Lung (tissue), 12 donors: ENCODE data around the gene FAM209B. TPM values are rescaled to one million over a fixed set of nuclear protein-coding genes. Genes with fewer than 3 reads are reported as not detected.

Source experiments
- ATAC-seq: fragments of 200-7000 bp; cut with Tn5 transposase; one replicate; pipeline ENCODE4 v1.9.1; 2020; ENCODE audit warnings: moderate number of reproducible peaks; ENCODE audit not compliant: insufficient read depth, low FRiP score
- DNase-seq, 3 donors: peaks; one replicate each; pipeline ENCODE4 v3.0.0-alpha.2; 2013 to 2017
- H3K27ac ChIP-seq, 2 donors: one replicate each; pipeline ENCODE4 v1.5.1; 2013; ENCODE audit warnings: mild to moderate bottlenecking in 2 of 2, moderate library complexity in 2 of 2, control low read depth in 1 of 2, inconsistent platforms in 1 of 2, low read depth in 1 of 2, low read length in 1 of 2
- H3K27me3 ChIP-seq, 3 donors: one replicate each; pipeline ENCODE4 v1.5.1; 2013; ENCODE audit warnings: low read length in 2 of 3; ENCODE audit not compliant: control insufficient read depth in 3 of 3, insufficient read depth in 3 of 3
- H3K36me3 ChIP-seq, 4 donors: one replicate each; pipeline ENCODE4 v1.5.1; 2013; ENCODE audit warnings: low read length in 4 of 4, mild to moderate bottlenecking in 1 of 4, moderate library complexity in 1 of 4; ENCODE audit not compliant: control insufficient read depth in 4 of 4, insufficient read depth in 4 of 4
- H3K4me1 ChIP-seq, 5 donors: one replicate each; pipeline ENCODE4 v1.5.1; 2013; ENCODE audit warnings: low read length in 5 of 5, mild to moderate bottlenecking in 2 of 5, moderate library complexity in 1 of 5; ENCODE audit not compliant: control insufficient read depth in 5 of 5, insufficient read depth in 5 of 5
- H3K4me3 ChIP-seq: one replicate; pipeline ENCODE4 v1.5.1; 2013; ENCODE audit warnings: mild to moderate bottlenecking, control low read depth, moderate library complexity
- H3K9ac ChIP-seq, 2 donors: one replicate each; pipeline ENCODE4 v1.5.1; 2013; ENCODE audit warnings: low read length in 2 of 2, control low read depth in 1 of 2; ENCODE audit not compliant: insufficient read depth in 1 of 2
- H3K9me3 ChIP-seq, 4 donors: one replicate each; pipeline ENCODE4 v1.5.1; 2013; ENCODE audit warnings: low read length in 3 of 4, mild to moderate bottlenecking in 1 of 4, moderate library complexity in 1 of 4; ENCODE audit not compliant: control insufficient read depth in 4 of 4, insufficient read depth in 3 of 4
- WGBS, 2 donors: extraction: QIAGEN DNeasy Blood & Tissue Kit; methylation state at CpG; one replicate each; pipeline ENCODE4 v1.1.7; 2013; 5-methylcytosine and 5-hydroxymethylcytosine counted together
- polyA plus RNA-seq, 2 donors: library from polyadenylated mRNA; stranded (reverse); fragments of 200-250 nt; gene quantifications; one replicate each; pipeline ENCODE4 v1.2.1, GENCODE V29; 2013
- total RNA-seq, 2 donors: library from RNA; depleted of rRNA in 1 of 2; stranded (reverse); fragments of >200 nt in 1 of 2; gene quantifications; one replicate each; pipeline ENCODE4 v1.2.1, GENCODE V29; 2014 to 2021
- TF ChIP-seq, protein P1 (sequence below): IDR thresholded peaks from 2 replicates; pipeline ENCODE4 v1.5.1; 2012; ENCODE audit warnings: mild to moderate bottlenecking; ENCODE audit errors: control extremely low read depth, extremely low read depth
- donor health status: control.
- donor health status: control.
- donor health status: Bipolar disorder and iron deficiency.
- donor health status: healthy.
- donor health status: DM: yes; HTN: yes; CAD: no.

Gene FAM209B
- total and polyA plus RNA-seq, 4 donors: 0.55 to 1.3 (median 0.64) TPM; not detected in 1

DNA sequence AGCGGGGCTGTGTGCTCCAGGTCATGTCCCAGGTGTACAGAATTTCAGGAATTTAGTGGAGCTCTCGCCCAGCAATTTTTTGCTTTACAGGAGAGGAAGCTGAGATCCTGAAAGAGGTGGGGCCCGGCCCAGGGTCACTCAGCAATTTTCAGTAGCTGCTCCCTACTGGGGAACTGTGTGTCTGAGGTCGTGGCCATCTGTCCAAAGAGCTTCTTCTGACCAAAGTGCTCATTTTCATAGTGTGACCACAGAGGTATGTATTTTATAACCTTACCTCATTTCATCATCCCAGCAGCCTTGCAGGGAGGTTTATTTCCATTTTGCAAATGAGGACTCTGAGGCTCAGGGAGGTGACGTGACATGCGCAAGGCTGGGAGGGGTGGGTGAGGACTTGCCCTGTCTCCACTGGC lies 46.3 kb downstream of the FAM209B start:
- TF ChIP-seq, protein P1, sequence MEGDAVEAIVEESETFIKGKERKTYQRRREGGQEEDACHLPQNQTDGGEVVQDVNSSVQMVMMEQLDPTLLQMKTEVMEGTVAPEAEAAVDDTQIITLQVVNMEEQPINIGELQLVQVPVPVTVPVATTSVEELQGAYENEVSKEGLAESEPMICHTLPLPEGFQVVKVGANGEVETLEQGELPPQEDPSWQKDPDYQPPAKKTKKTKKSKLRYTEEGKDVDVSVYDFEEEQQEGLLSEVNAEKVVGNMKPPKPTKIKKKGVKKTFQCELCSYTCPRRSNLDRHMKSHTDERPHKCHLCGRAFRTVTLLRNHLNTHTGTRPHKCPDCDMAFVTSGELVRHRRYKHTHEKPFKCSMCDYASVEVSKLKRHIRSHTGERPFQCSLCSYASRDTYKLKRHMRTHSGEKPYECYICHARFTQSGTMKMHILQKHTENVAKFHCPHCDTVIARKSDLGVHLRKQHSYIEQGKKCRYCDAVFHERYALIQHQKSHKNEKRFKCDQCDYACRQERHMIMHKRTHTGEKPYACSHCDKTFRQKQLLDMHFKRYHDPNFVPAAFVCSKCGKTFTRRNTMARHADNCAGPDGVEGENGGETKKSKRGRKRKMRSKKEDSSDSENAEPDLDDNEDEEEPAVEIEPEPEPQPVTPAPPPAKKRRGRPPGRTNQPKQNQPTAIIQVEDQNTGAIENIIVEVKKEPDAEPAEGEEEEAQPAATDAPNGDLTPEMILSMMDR: no peak
- no peaks in the 10 kb centered on the region for H3K27me3 ChIP-seq
- WGBS, 2 donors: 56 to 74% methylated on average over 6 of the region's 6 CpGs

DNA sequence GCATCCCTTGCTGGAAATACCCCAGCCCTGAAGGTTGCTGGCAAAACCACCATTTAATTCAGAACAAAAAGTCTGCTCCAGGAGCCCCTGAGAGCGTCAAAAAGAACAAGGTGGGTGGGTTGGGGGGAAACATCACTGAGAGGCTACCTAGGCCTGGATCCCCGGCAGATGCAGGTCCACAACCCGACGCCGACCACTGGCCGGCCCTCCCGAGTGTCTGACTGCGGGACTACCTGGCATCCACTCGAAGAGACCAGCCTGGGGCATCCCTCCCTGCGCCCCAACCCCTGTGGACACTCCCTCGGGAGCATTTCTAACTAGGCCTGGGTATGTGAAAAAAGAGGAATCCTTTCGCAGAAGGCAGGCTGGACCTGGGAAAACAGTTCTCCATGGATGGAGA lies 47.2 kb downstream of the FAM209B start:
- TF ChIP-seq, protein P1: no peak
- Histone ChIP-seq H3K9ac (no peak overlapping the region), H3K4me3 (no peak overlapping the region), H3K9me3 (no peaks in the 10 kb centered on the region), H3K4me1 (peaks cover 0 to 5% (median 0%) of the 10 kb centered on the region in 5 donors), H3K27ac (no peak overlapping the region), H3K27me3 (no peaks in the 10 kb centered on the region), H3K36me3 (no peaks in the 10 kb centered on the region)
- DNase-seq (no peak), ATAC-seq (no peak)
- 88 to 92% methylated on average over 12 of the region's 12 CpGs for WGBS, 2 donors

More for the DNA sequence above, 46.3 kb downstream of the FAM209B start:
- no peak for ATAC-seq
- Histone ChIP-seq H3K27ac (no peak overlapping the region), H3K9ac (no peak overlapping the region), H3K36me3 (no peaks in the 10 kb centered on the region), H3K4me3 (no peak overlapping the region), H3K4me1 (peaks cover 0 to 5% (median 0%) of the 10 kb centered on the region in 5 donors), H3K9me3 (no peaks in the 10 kb centered on the region)
- DNase-seq: peak in 1 of 3 donors; percentile 16

DNA sequence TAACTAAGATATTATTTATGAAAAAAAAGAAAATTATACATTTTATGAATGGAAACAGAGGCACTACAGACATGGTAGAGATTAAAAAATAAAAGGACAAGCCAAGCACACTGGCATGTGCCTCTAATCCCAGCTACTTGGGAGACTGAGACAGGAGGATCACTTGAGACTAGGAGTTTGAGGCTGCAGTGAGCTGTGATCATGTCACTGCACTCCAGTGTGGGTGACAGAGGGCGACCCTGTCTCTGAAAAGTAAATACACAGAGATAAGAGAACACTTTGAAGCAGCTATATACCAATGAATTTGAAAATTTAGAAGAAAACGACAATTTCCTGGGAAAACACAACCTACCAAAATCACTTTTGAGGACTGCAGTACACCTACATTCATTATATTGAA lies 48.7 kb downstream of the FAM209B start:
- H3K27me3 ChIP-seq: no peaks in the 10 kb centered on the region
- H3K27ac ChIP-seq: no peak overlapping the region
- TF ChIP-seq, protein P1: no peak
- DNase-seq: no peak
- no peaks in the 10 kb centered on the region for H3K9me3 ChIP-seq
- no peaks in the 10 kb centered on the region for H3K4me1 ChIP-seq
- WGBS, 2 donors: 38 to 81% methylated on average over 2 of the region's 2 CpGs
- no peaks in the 10 kb centered on the region for H3K36me3 ChIP-seq
- no peak overlapping the region for H3K9ac ChIP-seq
- no peak overlapping the region for H3K4me3 ChIP-seq
- ATAC-seq: no peak

DNA sequence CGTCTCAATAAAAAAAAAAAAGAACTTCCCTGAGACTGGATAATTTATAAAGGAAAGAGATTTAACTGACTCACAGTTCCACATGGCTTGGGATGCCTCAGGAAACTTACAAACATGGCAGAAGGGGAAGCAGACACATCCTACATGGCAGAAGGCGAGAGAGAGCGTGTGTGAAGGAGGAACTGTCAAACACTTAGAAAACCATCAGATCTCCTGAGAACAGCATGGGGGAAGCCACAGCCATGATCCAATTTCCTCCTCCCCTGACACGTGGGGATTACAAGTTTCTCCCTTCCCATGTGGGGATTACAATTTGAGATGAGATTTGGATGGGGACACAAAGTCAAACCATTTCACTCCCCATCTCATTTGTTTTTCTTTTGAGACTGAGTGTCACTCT lies 49.5 kb downstream of the FAM209B start:
- H3K36me3 ChIP-seq: no peaks in the 10 kb centered on the region
- DNase-seq (no peak), ATAC-seq (no peak)
- WGBS, 2 donors: 27 to 33% methylated on average over 3 to 4 of the region's 4 CpGs
- no peak overlapping the region for H3K9ac ChIP-seq
- H3K27me3 ChIP-seq: no peaks in the 10 kb centered on the region
- TF ChIP-seq, protein P1: no peak
- H3K4me3 ChIP-seq: no peak overlapping the region
- no peaks in the 10 kb centered on the region for H3K9me3 ChIP-seq
- H3K4me1 ChIP-seq: no peaks in the 10 kb centered on the region
- H3K27ac ChIP-seq: no peak overlapping the region
